GM23338 (cell line): Measurements from ENCODE around the gene ZNF260. TPM values are rescaled to one million over a fixed set of nuclear protein-coding genes. Genes with fewer than 3 reads are reported as not detected.

ENCODE experiments used
- ATAC-seq: fragments of 200-7000 bp; cut with Tn5 transposase; 3 replicates; pipeline ENCODE4 v1.9.1; 2020
- DNase-seq: peaks from one replicate; pipeline ENCODE4 v3.0.0-alpha.2; 2015; ENCODE audit warnings: low spot score
- H2AFZ ChIP-seq: fragments of 200-600 bp; sonication (generic); 2 replicates; pipeline ENCODE4 v1.8.0; 2016; ENCODE audit warnings: antibody characterized with exemption, mild to moderate bottlenecking, moderate library complexity
- H3F3A ChIP-seq: fragments of 200-600 bp; sonication (generic); replicated peaks from 2 replicates; pipeline ENCODE4 v1.8.0; 2017; ENCODE audit warnings: antibody characterized with exemption, mixed run types, low read depth
- H3K27ac ChIP-seq: fragments of 200-600 bp; sonication (generic); 2 replicates; pipeline ENCODE4 v1.6.1; 2016; ENCODE audit warnings: low read depth
- H3K27me3 ChIP-seq: fragments of 200-600 bp; sonication (generic); 2 replicates; pipeline ENCODE4 v1.8.0; 2016; ENCODE audit warnings: mild to moderate bottlenecking, mixed run types, moderate library complexity; ENCODE audit not compliant: insufficient read depth
- H3K36me3 ChIP-seq: fragments of 200-600 bp; sonication (generic); 2 replicates; pipeline ENCODE4 v1.8.0; 2016; ENCODE audit warnings: mild to moderate bottlenecking; ENCODE audit not compliant: insufficient read depth
- H3K4me1 ChIP-seq: fragments of 200-600 bp; sonication (generic); 2 replicates; pipeline ENCODE4 v1.8.0; 2016; ENCODE audit warnings: mild to moderate bottlenecking, moderate library complexity; ENCODE audit not compliant: insufficient read depth
- H3K4me2 ChIP-seq: fragments of 200-600 bp; sonication (generic); 2 replicates; pipeline ENCODE4 v1.7.1; 2017; ENCODE audit warnings: mixed run types
- H3K4me3 ChIP-seq: fragments of 200-600 bp; sonication (generic); 2 replicates; pipeline ENCODE4 v1.6.1; 2016; ENCODE audit warnings: mixed run types
- H3K79me2 ChIP-seq: fragments of 200-600 bp; sonication (generic); replicated peaks from 2 replicates; pipeline ENCODE4 v1.8.0; 2017; ENCODE audit warnings: mild to moderate bottlenecking; ENCODE audit not compliant: insufficient read depth
- H3K9me2 ChIP-seq: fragments of 200-600 bp; sonication (generic); 2 replicates; pipeline ENCODE4 v1.8.0; 2017; ENCODE audit not compliant: insufficient read depth
- H4K20me1 ChIP-seq: fragments of 200-600 bp; sonication (generic); replicated peaks from 2 replicates; pipeline ENCODE4 v1.8.0; 2017; ENCODE audit warnings: mild to moderate bottlenecking; ENCODE audit not compliant: insufficient read depth
- H3K27ac Mint-ChIP-seq: 2 replicates; pipeline ENCODE4 v1.8.0; 2020; ENCODE audit warnings: inconsistent platforms, mild to moderate bottlenecking, moderate library complexity, mixed read lengths
- H3K27me3 Mint-ChIP-seq: 3 replicates; pipeline ENCODE4 v1.8.0; 2022; ENCODE audit warnings: low read depth, mild to moderate bottlenecking, moderate library complexity, mixed read lengths, inconsistent platforms; ENCODE audit not compliant: insufficient read depth, poor library complexity
- H3K36me3 Mint-ChIP-seq: 3 replicates; pipeline ENCODE4 v1.8.0; 2021; ENCODE audit warnings: low read depth, mild to moderate bottlenecking, inconsistent platforms, moderate library complexity, mixed read lengths
- H3K4me1 Mint-ChIP-seq: 3 replicates; pipeline ENCODE4 v1.8.0; 2020; ENCODE audit warnings: mild to moderate bottlenecking, inconsistent platforms, mixed read lengths
- H3K4me3 Mint-ChIP-seq: 3 replicates; pipeline ENCODE4 v1.8.0; 2021; ENCODE audit warnings: moderate library complexity, mild to moderate bottlenecking, inconsistent platforms, mixed read lengths
- H3K9me3 Mint-ChIP-seq: 3 replicates; pipeline ENCODE4 v1.8.0; 2020; ENCODE audit warnings: moderate library complexity, mild to moderate bottlenecking, inconsistent platforms, mixed read lengths
- CREB1 ChIP-seq: fragments of 250-450 bp; sonication (Bioruptor Pico); IDR thresholded peaks from 2 replicates; pipeline ENCODE4 v1.5.0; 2020; ENCODE audit warnings: low read depth, mild to moderate bottlenecking, moderate library complexity
- CTCF ChIP-seq, 2 experiments: fragments of 200-600 bp in 1 of 2; sonication (generic) in 1 of 2; conservative IDR thresholded peaks; 2 replicates each; pipeline versions ENCODE4 v1.5.1 to v1.6.1; 2016 to 2017; ENCODE audit warnings: antibody characterized with exemption in 2 of 2, low read depth in 2 of 2, mild to moderate bottlenecking in 2 of 2, moderate library complexity in 1 of 2
- ETS1 ChIP-seq: IDR thresholded peaks from 2 replicates; pipeline ENCODE4 v1.6.1; 2016; ENCODE audit warnings: antibody characterized with exemption
- EZH2 ChIP-seq: fragments of 200-600 bp; sonication (generic); IDR thresholded peaks from one replicate; pipeline ENCODE4 v1.8.0; 2017; ENCODE audit warnings: antibody characterized with exemption, mild to moderate bottlenecking, low read depth; ENCODE audit not compliant: unreplicated experiment
- EZH2phosphoT487 ChIP-seq: fragments of 200-600 bp; sonication (generic); IDR thresholded peaks from one replicate; pipeline ENCODE4 v1.8.1; 2018; ENCODE audit warnings: antibody characterized with exemption; ENCODE audit not compliant: unreplicated experiment
- JUNB ChIP-seq: IDR thresholded peaks from one replicate; pipeline ENCODE4 v1.6.1; 2016; ENCODE audit warnings: antibody characterized with exemption; ENCODE audit not compliant: unreplicated experiment
- NANOG ChIP-seq: IDR thresholded peaks from 2 replicates; pipeline ENCODE4 v1.6.1; 2016; ENCODE audit warnings: antibody characterized with exemption, borderline replicate concordance
- POLR2AphosphoS5 ChIP-seq: IDR thresholded peaks from 2 replicates; pipeline ENCODE4 v1.6.1; 2016; ENCODE audit warnings: antibody characterized with exemption, low read depth
- REST ChIP-seq: IDR thresholded peaks from one replicate; pipeline ENCODE4 v1.6.1; 2018; ENCODE audit warnings: antibody characterized with exemption; ENCODE audit not compliant: unreplicated experiment
- STAT1 ChIP-seq: IDR thresholded peaks from one replicate; pipeline ENCODE4 v1.6.1; 2016; ENCODE audit warnings: antibody characterized with exemption; ENCODE audit not compliant: unreplicated experiment
- ZNF114 ChIP-seq: fragments of 250-450 bp; sonication (Bioruptor Pico); IDR thresholded peaks from 2 replicates; pipeline ENCODE4 v1.5.0; 2020; ENCODE audit warnings: mild to moderate bottlenecking, moderate library complexity
- ZNF331 ChIP-seq: fragments of 250-450 bp; sonication (Bioruptor Pico); IDR thresholded peaks from 2 replicates; pipeline ENCODE4 v1.5.0; 2020; ENCODE audit warnings: low read depth, mild to moderate bottlenecking, moderate library complexity
- ZNF462 ChIP-seq: fragments of 250-450 bp; sonication (Bioruptor Pico); IDR thresholded peaks from 2 replicates; pipeline ENCODE4 v1.5.0; 2020; ENCODE audit warnings: mild to moderate bottlenecking, moderate library complexity
- polyA plus RNA-seq: library from polyadenylated mRNA; unstranded; fragments of >200 nt; fragmentation: Nextera tagmentation; extraction: Ambion mirVana; gene quantifications from 2 replicates; pipeline ENCODE4 v1.2.1, GENCODE V29; 2016
- total RNA-seq: library from RNA; depleted of rRNA; stranded (reverse); fragments of >200 nt; shearing (Covaris generic); gene quantifications from 2 replicates; pipeline ENCODE4 v1.2.3, GENCODE V29; 2014

ZNF260 gene
- total and polyA plus RNA-seq, 2 experiments from 2014 or later = 26.8 to 35.9 TPM

GRCh38 chr19:36508325-36508724, 19.7 kb downstream of the ZNF260 start:
- Mint-ChIP-seq H3K4me1 (no peaks in the 10 kb centered on the region), H3K27ac (no peak overlapping the region), H3K27me3 (peaks cover 6% of the 10 kb centered on the region), H3K4me3 (no peak overlapping the region), H3K9me3 (peaks cover 99% of the 10 kb centered on the region), H3K36me3 (peaks cover 56% of the 10 kb centered on the region)
- H3K36me3 ChIP-seq = peaks cover 27% of the 10 kb centered on the region
- no peaks in the 10 kb centered on the region for H3K4me1 ChIP-seq
- no peak overlapping the region for H3K4me3 ChIP-seq
- no peak for TF ChIP-seq EZH2phosphoT487
- TF ChIP-seq ZNF114 (CRISPR knock-in tag) = no peak
- TF ChIP-seq EZH2 = no peak
- TF ChIP-seq NANOG = no peak
- TF ChIP-seq STAT1 = no peak
- TF ChIP-seq POLR2AphosphoS5 = no peak
- TF ChIP-seq ZNF462 (CRISPR knock-in tag) = no peak
- no peak for TF ChIP-seq CREB1 (CRISPR knock-in tag)
- no peak for TF ChIP-seq REST
- TF ChIP-seq JUNB = no peak
- no peak for TF ChIP-seq ZNF331
- no peak for TF ChIP-seq ETS1
- no peak for TF ChIP-seq CTCF (conservative IDR thresholded peaks at IDR 0.05; ENCODE audit: low read depth in 2 of 2)
- no peak overlapping the region for H3K4me2 ChIP-seq
- no peak for DNase-seq
- no peaks in the 10 kb centered on the region for H3K27me3 ChIP-seq
- no peaks in the 10 kb centered on the region for H3K9me2 ChIP-seq
- H3K27ac ChIP-seq = no peak overlapping the region
- no peaks in the 10 kb centered on the region for H3F3A ChIP-seq
- H4K20me1 ChIP-seq = no peaks in the 10 kb centered on the region
- no peak overlapping the region for H2AFZ ChIP-seq
- H3K79me2 ChIP-seq = no peaks in the 10 kb centered on the region
- no peak for ATAC-seq
